GM19351 (cell line): ENCODE data around the gene KY.

Experiments used
- ATAC-seq: cut with Tn5 transposase; IDR thresholded peaks from one replicate; pipeline ENCODE4 v1.9.1; 2021; ENCODE audit warnings: mild to moderate bottlenecking, moderate library complexity; ENCODE audit not compliant: unreplicated experiment

Gene KY, protein sequence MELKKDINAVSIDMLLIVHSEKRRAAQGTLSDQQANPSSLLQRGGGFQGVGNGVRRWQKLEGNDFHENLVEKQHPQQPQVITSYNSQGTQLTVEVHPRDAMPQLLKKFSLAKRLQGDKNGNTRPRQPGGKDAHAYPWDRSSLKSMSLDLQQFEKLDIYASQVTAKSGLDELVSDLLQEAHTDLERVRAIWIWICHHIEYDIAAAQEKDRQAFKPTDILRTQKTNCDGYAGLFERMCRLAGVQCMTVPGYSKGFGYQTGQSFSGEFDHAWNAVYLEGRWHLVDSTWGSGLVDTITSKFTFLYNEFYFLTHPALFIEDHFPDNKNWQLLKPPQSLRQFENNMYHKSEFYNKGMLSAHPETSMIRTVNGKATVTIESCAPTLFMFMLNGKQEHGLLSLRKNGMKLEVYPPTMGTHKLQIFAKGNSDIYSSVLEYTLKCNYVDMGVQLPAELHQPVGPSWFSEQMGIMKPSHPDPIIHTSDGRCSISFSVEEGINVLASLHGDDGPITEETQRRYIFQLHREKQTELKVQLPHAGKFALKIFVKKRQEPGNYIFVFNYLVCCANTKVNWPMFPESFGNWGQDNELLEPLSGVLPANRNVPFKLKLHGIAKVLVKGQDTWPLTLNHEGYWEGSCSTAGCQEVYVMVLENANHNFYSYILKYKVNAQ

DNA sequence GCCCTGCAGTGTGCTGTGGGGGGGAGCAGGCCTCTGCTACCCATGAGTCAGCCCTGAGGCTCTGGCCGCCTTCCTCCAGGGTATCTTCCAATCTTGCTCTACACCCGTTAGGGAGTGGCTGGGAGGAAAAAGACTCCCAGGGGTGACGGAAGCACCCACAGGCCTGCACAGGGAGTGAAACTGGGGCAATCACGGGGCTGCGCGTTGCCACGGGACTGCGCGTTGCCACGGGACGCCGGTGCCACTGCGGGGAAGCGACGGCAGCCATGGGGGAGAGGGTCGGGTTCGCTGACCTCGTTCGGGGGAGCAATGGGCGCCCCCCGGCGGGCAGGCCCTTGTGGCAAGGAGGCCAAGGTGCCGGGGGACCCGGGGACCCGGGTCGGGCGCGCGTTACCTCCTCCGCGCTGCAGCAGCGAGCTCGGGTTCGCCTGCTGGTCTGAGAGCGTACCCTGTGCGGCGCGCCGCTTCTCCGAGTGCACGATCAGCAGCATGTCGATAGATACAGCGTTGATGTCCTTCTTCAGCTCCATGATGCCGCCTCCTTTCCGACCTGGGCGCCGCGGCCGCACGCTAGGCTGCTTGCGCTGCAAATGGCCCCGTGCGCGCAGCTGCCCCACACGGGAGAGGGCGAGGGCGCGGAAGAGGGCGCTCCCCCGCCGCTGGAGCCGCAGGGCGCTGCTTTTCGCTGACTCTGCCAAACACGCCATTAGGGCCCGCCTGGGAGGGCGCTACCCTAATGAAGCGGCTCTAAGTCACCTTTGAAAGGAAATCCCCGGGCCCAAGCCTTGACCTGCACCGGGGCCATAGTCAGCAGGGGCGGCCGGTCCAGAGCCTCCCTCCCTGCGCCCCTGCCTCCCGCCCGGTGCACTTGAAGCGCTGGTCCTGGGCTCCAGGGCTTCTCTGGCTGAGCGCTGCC is at the start of gene KY:
TSS of gene KY (minus strand) at position 592 of the 916 bp plus-strand sequence. CDS start at position 530, 62 bp downstream.
- ATAC-seq, result no peak

GRCh38 chr3:134699721-134700120 is 48.9 kb upstream of the KY start:
- no peak for ATAC-seq

- ATAC-seq, result no peak
These were observed 48.4 kb upstream of the KY start for GRCh38 chr3:134699141-134699711.

- ATAC-seq, result no peak
These were observed 47.2 kb upstream of the KY start for GRCh38 chr3:134697830-134698689.

- ATAC-seq, result no peak
These were observed 45.3 kb upstream of the KY start for GRCh38 chr3:134696155-134696554.

GRCh38 chr3:134694946-134695543 is 44.2 kb upstream of the KY start:
- no peak for ATAC-seq

GRCh38 chr3:134694466-134694865 is 43.6 kb upstream of the KY start:
- ATAC-seq, result no peak

GRCh38 chr3:134693804-134694203 is 43.0 kb upstream of the KY start:
- ATAC-seq, result no peak

DNA sequence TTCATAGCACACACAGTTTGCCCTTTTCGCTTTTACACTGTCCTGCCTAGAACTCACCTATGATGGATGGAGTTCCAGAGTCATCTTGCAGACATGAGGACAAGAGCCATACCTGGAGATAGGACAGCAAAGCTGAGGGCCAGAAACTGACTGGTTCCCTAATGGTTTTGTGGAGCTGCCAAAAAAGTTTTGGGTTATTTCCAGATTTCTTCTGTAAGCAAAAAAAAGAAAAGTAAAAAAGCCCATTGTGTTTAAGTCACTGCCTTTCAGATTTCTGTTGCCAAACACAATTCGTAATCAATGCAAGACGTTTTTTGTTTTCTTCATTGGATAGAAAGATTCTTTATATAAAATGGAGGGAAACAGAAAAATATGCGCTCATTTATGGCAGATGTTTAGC is 42.4 kb upstream of the KY start:
- no peak for ATAC-seq

DNA sequence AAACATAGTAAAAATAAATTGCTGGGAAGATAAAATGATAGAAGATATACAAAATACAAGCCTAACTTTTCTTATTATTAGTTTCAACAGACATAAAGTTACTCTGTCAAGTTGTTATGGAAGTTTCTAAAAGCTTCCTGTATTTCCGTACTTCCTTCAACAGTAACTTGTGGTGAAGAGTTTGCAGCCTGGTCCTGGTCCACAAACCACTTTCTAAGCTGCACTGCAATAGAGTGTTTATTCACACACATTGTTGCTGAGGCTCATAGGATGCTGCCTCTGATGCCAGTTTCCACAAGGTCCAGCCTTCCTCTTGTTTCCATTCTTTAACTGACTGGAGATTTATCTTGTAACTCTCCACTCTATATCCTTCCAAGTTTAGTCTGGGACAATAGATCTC is 39.4 kb upstream of the KY start:
- no peak for ATAC-seq

DNA sequence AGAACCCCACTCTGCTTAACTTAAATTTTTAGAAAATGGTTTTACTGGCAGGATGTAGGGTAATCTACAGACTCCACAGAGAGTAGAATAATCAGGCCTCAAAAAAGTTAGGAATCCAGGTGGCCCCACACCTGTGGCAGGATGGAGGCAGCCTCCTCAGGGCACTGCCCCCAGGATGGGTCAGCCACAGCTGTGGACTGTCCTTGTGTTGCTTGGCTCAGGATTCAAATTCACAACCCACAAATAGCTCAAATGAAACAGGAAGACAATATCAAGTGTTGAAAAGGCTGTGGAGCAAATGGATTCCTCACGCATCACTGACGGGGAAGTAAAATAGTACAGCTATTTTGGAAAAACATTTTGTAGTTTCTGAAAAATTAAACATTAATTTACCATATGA is 36.8 kb upstream of the KY start:
- no peak for ATAC-seq

- no peak for ATAC-seq
These were observed 35.3 kb upstream of the KY start for GRCh38 chr3:134685929-134686802.

- no peak for ATAC-seq
These were observed 31.5 kb upstream of the KY start for GRCh38 chr3:134682196-134682880.

DNA sequence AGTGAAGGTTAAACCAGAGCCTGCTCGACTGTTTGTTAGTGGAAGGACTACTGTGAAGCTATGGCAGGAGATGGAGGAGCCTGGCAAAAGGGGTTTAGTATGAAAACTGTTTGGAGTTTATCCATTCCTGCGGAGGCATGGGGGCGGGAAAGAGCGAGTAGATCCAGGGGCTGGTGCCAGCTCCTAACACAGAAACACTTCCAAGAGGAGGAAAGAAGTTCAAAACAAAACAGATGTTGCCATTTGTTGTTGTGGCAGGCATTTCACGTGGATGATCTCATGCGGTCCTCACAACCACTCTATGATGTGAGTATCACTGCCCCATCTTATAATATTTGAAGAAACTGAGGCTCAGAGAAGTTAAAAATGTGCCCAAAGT is 30.7 kb upstream of the KY start:
- no peak for ATAC-seq

GRCh38 chr3:134680796-134681521 is 30.1 kb upstream of the KY start:
- no peak for ATAC-seq

GRCh38 chr3:134677987-134678308 is 27.1 kb upstream of the KY start:
- ATAC-seq, result no peak

DNA sequence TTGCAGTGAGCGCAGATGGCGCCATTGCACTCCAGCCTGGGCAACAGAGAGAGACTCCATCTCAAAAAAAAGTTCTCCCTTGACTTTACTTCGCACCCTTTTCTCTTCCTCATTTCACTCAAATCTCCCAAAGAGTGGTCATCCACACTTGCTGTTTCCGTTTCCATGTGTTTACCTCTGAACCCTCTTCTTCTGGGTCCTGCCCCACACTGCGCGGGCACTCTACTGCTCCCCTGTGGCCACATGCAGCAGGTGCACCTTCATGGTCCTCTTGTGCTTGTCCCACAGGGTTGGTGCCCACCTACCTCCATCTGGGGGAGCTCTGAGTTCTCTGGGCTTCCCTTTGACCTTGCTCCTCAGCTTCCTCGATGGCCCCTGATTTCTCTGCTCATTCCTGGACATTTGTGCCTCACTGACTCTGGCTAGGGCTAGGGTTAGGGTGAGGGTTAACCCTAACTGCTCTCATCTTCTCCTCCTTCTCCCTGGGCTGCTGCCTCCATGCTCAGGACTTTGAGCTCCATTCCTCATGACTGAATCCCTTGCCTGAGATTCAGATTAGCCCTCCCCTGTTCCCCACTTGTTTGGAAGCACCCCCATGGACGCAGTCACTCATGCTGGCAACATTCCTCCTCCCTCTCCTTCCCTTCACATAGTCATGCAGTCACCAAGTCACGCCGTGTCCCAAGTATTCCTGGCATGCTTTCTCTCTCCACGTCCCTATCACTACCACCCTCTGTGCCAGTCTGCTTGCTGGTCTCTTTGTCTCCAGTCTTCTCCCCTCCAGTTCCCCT is 26.6 kb upstream of the KY start:
- peak; percentile 55 for ATAC-seq
